Measurements from ENCODE around the gene FOXA1. TPM values are rescaled to one million over a fixed set of nuclear protein-coding genes. Genes with fewer than 3 reads are reported as not detected.
A peak's percentile ranks its signal among the peaks of the same experiment; 100 is the strongest.

Gene FOXA1
- 10 to 100 TPM in 3 of 4 donors, 1 to 10 TPM in 1; 8.4 to 49.3 (median 11.4) TPM for polyA plus RNA-seq
- long read RNA-seq, donor 1: 0 reads
- long read RNA-seq, donor 2, partial matches to known transcripts: 0 of 4 reads
- long read RNA-seq, donor 2, other reads (novel, unspliced or antisense): 0 of 4 reads
- long read RNA-seq, donor 3, transcript FOXA1-201 (2 exons, 2,862 nt): major isoform, 12 of 12 reads
- long read RNA-seq, donor 3, partial matches to known transcripts: 0 of 12 reads
- long read RNA-seq, donor 3, other reads (novel, unspliced or antisense): 0 of 12 reads
- long read RNA-seq, donor 4: 0 reads
- long read RNA-seq, donor 5, transcript FOXA1-201 (2 exons, 2,862 nt): major isoform, 6 of 6 reads
- long read RNA-seq, donor 5, partial matches to known transcripts: 0 of 6 reads
- long read RNA-seq, donor 5, other reads (novel, unspliced or antisense): 0 of 6 reads
- long read RNA-seq, donor 6, transcript FOXA1-201 (2 exons, 2,862 nt): major isoform, 7 of 7 reads
- long read RNA-seq, donor 6, partial matches to known transcripts: 0 of 7 reads
- long read RNA-seq, donor 6, other reads (novel, unspliced or antisense): 0 of 7 reads
- long read RNA-seq, donor 7: 0 reads
- long read RNA-seq, donor 8: 0 reads
- long read RNA-seq, donor 9, partial matches to known transcripts: 0 of 3 reads
- long read RNA-seq, donor 9, other reads (novel, unspliced or antisense): 0 of 3 reads
- long read RNA-seq, donor 10, transcript FOXA1-201 (2 exons, 2,862 nt): major isoform, 23 of 23 reads
- long read RNA-seq, donor 10, partial matches to known transcripts: 0 of 23 reads
- long read RNA-seq, donor 10, other reads (novel, unspliced or antisense): 0 of 23 reads

DNA sequence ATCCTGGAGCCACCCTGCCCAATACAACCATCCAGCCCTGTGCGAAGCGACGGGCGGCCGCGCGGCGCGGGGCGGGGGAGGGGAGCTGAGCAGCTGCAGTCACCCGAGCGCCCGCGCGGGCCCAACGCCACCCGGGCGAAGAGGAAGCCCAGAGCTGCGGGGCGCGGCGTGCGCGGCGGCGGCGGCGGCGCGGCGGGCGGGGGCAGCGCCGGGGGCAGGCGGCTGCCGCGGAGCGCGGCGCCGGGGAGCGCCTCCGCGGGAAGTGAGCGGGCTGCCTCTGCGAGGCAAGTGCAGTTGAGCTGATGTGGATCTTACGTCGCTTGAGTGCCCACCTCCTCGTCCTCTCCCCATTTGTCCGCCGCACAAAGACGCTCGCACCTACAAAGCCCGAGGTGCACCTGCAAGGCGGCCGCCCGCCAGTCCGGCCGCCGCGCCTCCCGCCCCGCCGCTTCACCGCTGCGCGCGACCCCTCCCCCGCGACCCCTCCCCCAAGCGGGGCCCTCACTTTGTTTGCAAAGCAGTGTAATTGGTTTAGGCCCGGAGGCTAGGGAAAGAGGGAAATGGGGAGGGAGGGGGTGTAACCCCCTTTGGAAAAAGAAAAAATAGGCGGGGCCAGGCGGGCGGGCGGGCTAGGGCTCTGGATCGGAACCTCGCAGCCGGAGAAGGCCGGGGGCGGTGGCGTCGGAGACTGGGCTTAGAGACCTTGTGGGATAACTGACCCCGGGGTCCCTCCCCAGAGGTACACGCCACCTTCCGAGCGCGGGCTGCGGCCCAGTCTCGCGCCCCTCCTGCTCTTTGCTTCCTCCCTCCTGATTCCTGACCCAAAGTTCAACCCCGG lies at the start of gene FOXA1, which contains the start of gene TTC6:
Gene FOXA1, minus strand, starts transcription at position 279 of the 838 bp plus-strand sequence. Its CDS starts 277 bp downstream, at position 2.
Gene TTC6, plus strand, starts transcription at position 659 of the 838 bp plus-strand sequence. CDS start 26,436 bp downstream, outside the sequence.
- H3K27me3 ChIP-seq (ENCODE audit: control insufficient read depth in 3 of 3, insufficient read depth in 3 of 3, low read length in 3 of 3): peaks cover 0 to 55% (median 50%) of the 10 kb centered on the region in 3 donors
- DNase-seq (peak; percentile 73 to 85), FAIRE-seq (no peak)
- H3K36me3 ChIP-seq (ENCODE audit: control insufficient read depth in 3 of 3, insufficient read depth in 2 of 3, low read depth in 1 of 3, low read length in 3 of 3): peaks cover 0 to 17% (median 1%) of the 10 kb centered on the region in 3 donors
- peak within 1 kb of the TSS; percentile 63 to 90 (median 79) for H3K4me3 ChIP-seq (ENCODE audit: low read depth in 1 of 3, low read length in 3 of 3)
- H3K9me3 ChIP-seq (ENCODE audit: control insufficient read depth in 2 of 2, insufficient read depth in 1 of 2, low read depth in 1 of 2, low read length in 1 of 2): no peaks in the 10 kb centered on the region
- H3K4me1 ChIP-seq (ENCODE audit: control insufficient read depth in 3 of 3, insufficient read depth in 2 of 3, low read depth in 1 of 3, low read length in 2 of 3): peaks cover 0 to 13% (median 10%) of the 10 kb centered on the region in 3 donors
- 1 to 3% (median 2%) methylated on average over 67 to 92 of the region's 92 CpGs for WGBS, 3 donors
- H3K27ac ChIP-seq (ENCODE audit: low read depth in 1 of 3, low read length in 2 of 3): peak within 1 kb of the TSS; percentile 97 to 99 (median 98)

DNA sequence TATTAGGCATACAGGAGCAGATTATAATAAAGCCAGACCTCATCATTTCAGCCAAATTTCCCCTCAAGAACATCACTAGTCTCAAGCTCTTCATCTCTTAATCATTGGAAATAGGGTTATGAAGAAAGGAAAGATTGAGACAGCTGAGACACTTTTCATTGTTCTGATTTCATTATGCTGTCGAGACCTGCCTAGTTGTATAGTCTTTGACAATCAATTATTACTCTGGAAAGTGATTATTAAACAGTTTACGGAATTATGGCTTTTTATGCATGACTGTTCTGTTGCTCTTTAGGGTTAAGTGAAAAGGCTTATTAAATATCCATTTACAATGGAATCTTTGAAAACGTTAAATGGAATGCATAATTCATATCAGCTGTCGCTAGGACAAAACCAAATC lies 48.7 kb upstream of the FOXA1 start:
- 68 to 83% (median 79%) methylated on average over 4 of the region's 4 CpGs for WGBS, 3 donors
- FAIRE-seq: no peak
- H3K4me3 ChIP-seq (ENCODE audit: low read depth in 1 of 3, low read length in 3 of 3): no peak overlapping the region
- no peaks in the 10 kb centered on the region for H3K4me1 ChIP-seq (ENCODE audit: control insufficient read depth in 3 of 3, insufficient read depth in 2 of 3, low read depth in 1 of 3, low read length in 2 of 3)
- H3K27ac ChIP-seq (ENCODE audit: low read depth in 1 of 3, low read length in 2 of 3): no peak overlapping the region
- no peaks in the 10 kb centered on the region for H3K9me3 ChIP-seq (ENCODE audit: control insufficient read depth in 2 of 2, insufficient read depth in 1 of 2, low read depth in 1 of 2, low read length in 1 of 2)
- H3K27me3 ChIP-seq (ENCODE audit: control insufficient read depth in 3 of 3, insufficient read depth in 3 of 3, low read length in 3 of 3): no peaks in the 10 kb centered on the region
- H3K36me3 ChIP-seq (ENCODE audit: control insufficient read depth in 3 of 3, insufficient read depth in 2 of 3, low read depth in 1 of 3, low read length in 3 of 3): no peaks in the 10 kb centered on the region
- no peak for DNase-seq

DNA sequence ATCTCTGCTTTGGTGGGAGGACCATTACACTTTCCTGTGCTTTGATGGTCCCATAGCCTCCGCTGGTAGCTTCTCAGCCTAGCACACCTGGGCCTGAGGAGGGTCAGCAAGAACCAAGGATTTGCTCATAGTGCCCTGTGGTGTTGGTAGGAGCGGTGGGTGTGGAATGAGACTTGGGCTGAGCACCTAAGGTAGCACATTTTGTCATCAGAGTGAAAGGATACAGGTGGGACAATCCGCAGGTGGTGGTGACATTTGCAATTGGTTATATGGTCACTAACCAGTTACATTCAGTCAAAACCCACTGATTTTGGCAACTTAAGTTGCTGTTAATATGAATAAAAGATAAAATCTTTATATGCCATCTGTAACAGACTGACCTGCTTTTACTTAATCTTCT lies 47.1 kb upstream of the FOXA1 start:
- 87 to 93% (median 87%) methylated on average over 3 of the region's 3 CpGs for WGBS, 3 donors
- DNase-seq: no peak
- Histone ChIP-seq H3K27me3 (ENCODE audit: control insufficient read depth in 3 of 3, insufficient read depth in 3 of 3, low read length in 3 of 3) (no peaks in the 10 kb centered on the region), H3K4me1 (ENCODE audit: control insufficient read depth in 3 of 3, insufficient read depth in 2 of 3, low read depth in 1 of 3, low read length in 2 of 3) (no peaks in the 10 kb centered on the region), H3K27ac (ENCODE audit: low read depth in 1 of 3, low read length in 2 of 3) (no peak overlapping the region), H3K4me3 (ENCODE audit: low read depth in 1 of 3, low read length in 3 of 3) (no peak overlapping the region), H3K9me3 (ENCODE audit: control insufficient read depth in 2 of 2, insufficient read depth in 1 of 2, low read depth in 1 of 2, low read length in 1 of 2) (no peaks in the 10 kb centered on the region), H3K36me3 (ENCODE audit: control insufficient read depth in 3 of 3, insufficient read depth in 2 of 3, low read depth in 1 of 3, low read length in 3 of 3) (no peaks in the 10 kb centered on the region)
- no peak for FAIRE-seq

DNA sequence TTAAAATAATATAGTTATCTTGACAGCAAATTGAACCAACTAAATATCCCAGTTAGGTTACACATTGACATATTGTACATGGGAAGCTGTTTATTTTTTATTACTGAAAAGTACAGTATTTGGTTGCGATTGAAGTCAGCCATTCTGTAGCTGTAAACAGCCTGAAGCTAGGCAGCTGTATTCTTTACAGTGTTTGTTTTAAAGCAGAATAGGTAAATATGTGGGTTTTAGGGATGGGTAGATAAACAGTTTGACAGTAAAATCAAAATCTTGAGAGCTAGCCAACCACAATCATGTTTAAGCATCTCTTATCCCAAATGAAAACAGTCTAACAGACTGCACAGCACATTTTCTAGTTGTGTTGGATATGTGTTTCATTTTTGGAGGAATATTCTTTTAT lies 46.1 kb upstream of the FOXA1 start:
- Histone ChIP-seq H3K9me3 (ENCODE audit: control insufficient read depth in 2 of 2, insufficient read depth in 1 of 2, low read depth in 1 of 2, low read length in 1 of 2) (no peaks in the 10 kb centered on the region), H3K27ac (ENCODE audit: low read depth in 1 of 3, low read length in 2 of 3) (no peak overlapping the region), H3K4me1 (ENCODE audit: control insufficient read depth in 3 of 3, insufficient read depth in 2 of 3, low read depth in 1 of 3, low read length in 2 of 3) (no peaks in the 10 kb centered on the region), H3K27me3 (ENCODE audit: control insufficient read depth in 3 of 3, insufficient read depth in 3 of 3, low read length in 3 of 3) (no peaks in the 10 kb centered on the region), H3K36me3 (ENCODE audit: control insufficient read depth in 3 of 3, insufficient read depth in 2 of 3, low read depth in 1 of 3, low read length in 3 of 3) (no peaks in the 10 kb centered on the region), H3K4me3 (ENCODE audit: low read depth in 1 of 3, low read length in 3 of 3) (no peak overlapping the region)
- DNase-seq (no peak), FAIRE-seq (no peak)
- 71 to 90% (median 89%) methylated on average over 1 of the region's 1 CpG for WGBS, 3 donors

DNA sequence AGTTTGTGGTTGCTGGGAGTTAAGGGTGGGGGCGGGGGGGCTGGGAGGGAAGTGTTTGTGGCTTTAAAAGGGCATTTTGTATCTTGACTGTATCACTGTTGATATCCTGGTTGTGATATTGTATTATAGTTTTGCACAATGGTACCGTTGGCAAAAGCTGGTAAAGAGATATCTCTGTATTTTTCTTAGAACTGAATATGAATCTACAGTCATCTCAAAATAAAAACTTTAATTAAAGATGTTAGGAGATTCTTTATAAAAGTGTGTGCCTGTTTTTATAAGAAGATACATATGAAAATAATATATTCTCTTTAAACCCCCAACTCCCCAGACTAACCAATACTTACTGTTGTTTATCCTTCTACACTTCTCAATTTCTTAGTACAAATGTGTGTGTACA lies 43.5 kb upstream of the FOXA1 start:
- no peak for DNase-seq
- WGBS, 3 donors: 82 to 90% (median 84%) methylated on average over 2 of the region's 2 CpGs
- Histone ChIP-seq H3K4me3 (ENCODE audit: low read depth in 1 of 3, low read length in 3 of 3) (no peak overlapping the region), H3K27ac (ENCODE audit: low read depth in 1 of 3, low read length in 2 of 3) (no peak overlapping the region), H3K9me3 (ENCODE audit: control insufficient read depth in 2 of 2, insufficient read depth in 1 of 2, low read depth in 1 of 2, low read length in 1 of 2) (peaks cover 0 to 3% of the 10 kb centered on the region in 2 donors), H3K4me1 (ENCODE audit: control insufficient read depth in 3 of 3, insufficient read depth in 2 of 3, low read depth in 1 of 3, low read length in 2 of 3) (no peaks in the 10 kb centered on the region), H3K27me3 (ENCODE audit: control insufficient read depth in 3 of 3, insufficient read depth in 3 of 3, low read length in 3 of 3) (no peaks in the 10 kb centered on the region), H3K36me3 (ENCODE audit: control insufficient read depth in 3 of 3, insufficient read depth in 2 of 3, low read depth in 1 of 3, low read length in 3 of 3) (no peaks in the 10 kb centered on the region)
- FAIRE-seq: peak; percentile 30

DNA sequence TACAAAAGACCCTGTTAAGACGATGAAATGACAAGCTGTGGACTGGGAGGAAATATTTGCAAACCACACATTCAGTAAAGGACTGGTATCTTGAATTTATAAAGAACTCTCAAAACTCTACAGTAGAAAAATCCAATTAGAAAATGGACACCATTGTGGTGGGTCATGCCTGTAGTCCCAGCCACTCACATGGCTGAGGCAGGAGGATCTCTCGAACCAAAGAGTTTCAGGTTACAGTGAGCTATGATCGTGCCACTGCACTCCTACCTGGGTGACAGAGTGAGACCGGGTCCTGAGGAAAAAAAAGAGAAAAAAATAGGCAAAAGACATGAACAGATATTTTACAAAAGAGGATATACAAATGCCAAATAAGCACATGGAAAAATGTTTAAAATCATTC lies 42.3 kb upstream of the FOXA1 start:
- FAIRE-seq: no peak
- H3K36me3 ChIP-seq (ENCODE audit: control insufficient read depth in 3 of 3, insufficient read depth in 2 of 3, low read depth in 1 of 3, low read length in 3 of 3): peaks cover 0 to 9% (median 0%) of the 10 kb centered on the region in 3 donors

DNA sequence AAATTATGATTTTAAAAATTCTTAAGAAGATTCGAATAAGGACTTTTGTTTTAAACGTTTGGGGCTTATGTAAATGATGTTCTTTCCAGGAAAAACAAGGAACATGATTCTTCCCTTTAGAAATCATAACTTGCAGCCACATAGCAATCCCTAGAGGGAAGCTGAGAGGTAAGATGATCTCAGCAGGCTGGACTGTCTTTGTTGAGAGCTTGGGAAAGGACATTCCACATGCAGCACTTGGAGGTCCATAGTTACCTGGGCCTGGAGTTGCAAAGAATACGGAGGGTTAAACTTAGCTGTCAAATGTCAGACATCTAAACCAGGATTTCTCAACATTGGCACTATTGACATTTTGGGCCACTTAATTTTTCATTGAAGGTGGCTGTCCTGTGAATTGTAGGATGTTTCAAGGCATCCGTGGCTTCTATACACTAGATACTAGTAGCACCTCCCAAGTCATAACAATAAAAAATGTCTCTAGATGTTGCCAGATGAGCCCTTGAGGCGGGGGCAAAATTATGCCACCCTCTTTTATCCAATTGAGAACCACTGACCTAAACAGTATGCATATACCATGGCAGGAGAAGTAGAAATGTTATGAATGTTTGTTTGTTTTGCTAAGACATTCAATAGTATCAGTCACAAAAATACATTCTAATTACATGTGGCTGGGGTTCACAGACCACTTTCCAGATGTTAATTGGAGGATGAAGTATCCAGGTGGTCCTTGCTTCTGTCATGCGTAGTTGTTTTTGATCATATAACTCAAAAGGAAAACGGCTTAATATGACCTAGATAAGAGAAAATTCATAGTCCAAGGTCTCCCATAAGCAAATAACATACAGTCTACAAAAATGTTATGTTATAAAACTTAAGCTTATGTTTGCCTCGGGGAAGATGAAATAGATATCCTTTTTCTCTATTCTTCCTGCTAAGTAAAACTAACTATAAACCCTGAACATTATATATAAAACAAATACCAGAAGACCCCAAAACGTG lies 30.8 kb upstream of the FOXA1 start:
- Histone ChIP-seq H3K4me1 (ENCODE audit: control insufficient read depth in 3 of 3, insufficient read depth in 2 of 3, low read depth in 1 of 3, low read length in 2 of 3) (peaks cover 0 to 5% (median 0%) of the 10 kb centered on the region in 3 donors), H3K9me3 (ENCODE audit: control insufficient read depth in 2 of 2, insufficient read depth in 1 of 2, low read depth in 1 of 2, low read length in 1 of 2) (no peaks in the 10 kb centered on the region), H3K27ac (ENCODE audit: low read depth in 1 of 3, low read length in 2 of 3) (no peak overlapping the region), H3K27me3 (ENCODE audit: control insufficient read depth in 3 of 3, insufficient read depth in 3 of 3, low read length in 3 of 3) (peaks cover 0 to 6% (median 0%) of the 10 kb centered on the region in 3 donors), H3K4me3 (ENCODE audit: low read depth in 1 of 3, low read length in 3 of 3) (no peak overlapping the region), H3K36me3 (ENCODE audit: control insufficient read depth in 3 of 3, insufficient read depth in 2 of 3, low read depth in 1 of 3, low read length in 3 of 3) (peaks cover 0 to 1% (median 0%) of the 10 kb centered on the region in 3 donors)
- DNase-seq (peak in 1 of 2 donors; percentile 38), FAIRE-seq (no peak)
- WGBS, 3 donors: 63 to 65% (median 63%) methylated on average over 9 of the region's 9 CpGs

More for the DNA sequence above, 42.3 kb upstream of the FOXA1 start:
- WGBS, 3 donors: 75 to 89% (median 84%) methylated on average over 4 of the region's 4 CpGs
- Histone ChIP-seq H3K27ac (ENCODE audit: low read depth in 1 of 3, low read length in 2 of 3) (no peak overlapping the region), H3K27me3 (ENCODE audit: control insufficient read depth in 3 of 3, insufficient read depth in 3 of 3, low read length in 3 of 3) (no peaks in the 10 kb centered on the region), H3K4me3 (ENCODE audit: low read depth in 1 of 3, low read length in 3 of 3) (no peak overlapping the region), H3K4me1 (ENCODE audit: control insufficient read depth in 3 of 3, insufficient read depth in 2 of 3, low read depth in 1 of 3, low read length in 2 of 3) (no peaks in the 10 kb centered on the region), H3K9me3 (ENCODE audit: control insufficient read depth in 2 of 2, insufficient read depth in 1 of 2, low read depth in 1 of 2, low read length in 1 of 2) (peaks cover 0 to 10% of the 10 kb centered on the region in 2 donors)
- DNase-seq: no peak

All from small intestine (tissue), 16 donors.